Kidney epithelial cell (primary cell): ENCODE data around the gene PIGK. TPM values are rescaled to one million over a fixed set of nuclear protein-coding genes. Genes with fewer than 3 reads are reported as not detected.

Experiments used
- DNase-seq: peaks from one replicate; pipeline ENCODE4 v3.0.0-alpha.2; 2010; ENCODE audit warnings: low read depth
- H3K27me3 ChIP-seq: 2 replicates; pipeline ENCODE4 v1.6.0; 2011; ENCODE audit warnings: low read length; ENCODE audit not compliant: control insufficient read depth, insufficient read depth
- H3K36me3 ChIP-seq: 2 replicates; pipeline ENCODE4 v1.5.1; 2011; ENCODE audit warnings: low read length; ENCODE audit not compliant: control insufficient read depth, insufficient read depth
- H3K4me3 ChIP-seq: 2 replicates; pipeline ENCODE4 v1.5.1; 2011; ENCODE audit warnings: low read depth, mild to moderate bottlenecking, control low read depth, low read length
- CTCF ChIP-seq: IDR thresholded peaks from 2 replicates; pipeline ENCODE4 v1.5.1; 2011; ENCODE audit warnings: mild to moderate bottlenecking, moderate library complexity, low read length, control low read depth, inconsistent platforms; ENCODE audit not compliant: insufficient read depth, poor library complexity, severe bottlenecking
- total RNA-seq: library from RNA; depleted of rRNA; stranded (reverse); fragments of >200 nt; gene quantifications from 2 replicates; pipeline ENCODE4 v1.2.3, GENCODE V29; 2015

PIGK gene
- total RNA-seq, 1 donor from 2014 or later = 20.1 TPM

- DNase-seq = no peak
- no peaks in the 10 kb centered on the region for H3K36me3 ChIP-seq
- H3K4me3 ChIP-seq = no peak overlapping the region
- no peaks in the 10 kb centered on the region for H3K27me3 ChIP-seq
- TF ChIP-seq CTCF = no peak
Observed at GRCh38 chr1:77089756-77090155, 129.5 kb downstream of the PIGK start.

GRCh38 chr1:77085109-77085508, 134.1 kb downstream of the PIGK start:
- Histone ChIP-seq H3K36me3 (no peaks in the 10 kb centered on the region), H3K4me3 (no peak overlapping the region), H3K27me3 (no peaks in the 10 kb centered on the region)
- no peak for DNase-seq
- TF ChIP-seq CTCF = no peak

- no peaks in the 10 kb centered on the region for H3K27me3 ChIP-seq
- no peak for DNase-seq
- H3K36me3 ChIP-seq = no peaks in the 10 kb centered on the region
- no peak for TF ChIP-seq CTCF
- no peak overlapping the region for H3K4me3 ChIP-seq
Observed at GRCh38 chr1:77084457-77084856, 134.8 kb downstream of the PIGK start.

GRCh38 chr1:77081834-77082233, 137.4 kb downstream of the PIGK start:
- DNase-seq = no peak
- TF ChIP-seq CTCF = no peak
- no peak overlapping the region for H3K4me3 ChIP-seq
- no peaks in the 10 kb centered on the region for H3K36me3 ChIP-seq
- no peaks in the 10 kb centered on the region for H3K27me3 ChIP-seq

GRCh38 chr1:77076759-77077158, 142.5 kb downstream of the PIGK start:
- DNase-seq = no peak
- Histone ChIP-seq H3K27me3 (no peaks in the 10 kb centered on the region), H3K36me3 (no peaks in the 10 kb centered on the region), H3K4me3 (no peak overlapping the region)
- TF ChIP-seq CTCF = no peak

- DNase-seq = no peak
- no peak for TF ChIP-seq CTCF
- Histone ChIP-seq H3K4me3 (no peak overlapping the region), H3K36me3 (no peaks in the 10 kb centered on the region), H3K27me3 (no peaks in the 10 kb centered on the region)
Observed at GRCh38 chr1:77068013-77068412, 151.2 kb downstream of the PIGK start.
